BJ (cell line): ENCODE measurements around the gene OBP2A. TPM values are rescaled to one million over a fixed set of nuclear protein-coding genes. Genes with fewer than 3 reads are reported as not detected.

Experiments
- CTCF ChIA-PET: fragments of 350-600 bp; formaldehyde crosslinking; extraction: SDS; loops from one replicate; lab custom pipeline; 2021; ENCODE audit warnings: antibody characterized with exemption, inconsistent platforms; lab: Yijun Ruan, JAX
- POLR2A ChIA-PET: fragments of 300-600 bp; sonication (Branson Sonifier 250); formaldehyde crosslinking; extraction: SDS; loops from one replicate; lab custom pipeline; 2021; ENCODE audit warnings: antibody characterized with exemption; lab: Charles Lee
- DNase-seq: peaks from one replicate; pipeline ENCODE4 v3.0.0-alpha.2; 2011; ENCODE audit warnings: low read depth
- H3K27me3 ChIP-seq: 2 replicates; pipeline ENCODE4 v1.6.0; 2011; ENCODE audit warnings: low read length; ENCODE audit not compliant: control insufficient read depth, insufficient read depth
- H3K36me3 ChIP-seq: 2 replicates; pipeline ENCODE4 v1.5.1; 2011; ENCODE audit warnings: low read length; ENCODE audit not compliant: control insufficient read depth, insufficient read depth
- H3K4me3 ChIP-seq: 2 replicates; pipeline ENCODE4 v1.5.1; 2011; ENCODE audit warnings: low read depth, mild to moderate bottlenecking, control low read depth, low read length
- polyA plus RNA-seq: library from polyadenylated mRNA; depleted of rRNA; stranded (reverse); fragments of >200 nt; gene quantifications from 2 replicates; pipeline ENCODE4 v1.2.3, GENCODE V29; 2011; rRNA removed
- TF ChIP-seq, protein P1 (sequence below): IDR thresholded peaks from 2 replicates; pipeline ENCODE4 v1.5.1; 2011; ENCODE audit warnings: low read depth, mild to moderate bottlenecking, control low read depth, inconsistent platforms, low read length, moderate library complexity; ENCODE audit not compliant: insufficient read depth

OBP2A gene
- polyA plus RNA-seq, 1 experiment: not detected

DNA sequence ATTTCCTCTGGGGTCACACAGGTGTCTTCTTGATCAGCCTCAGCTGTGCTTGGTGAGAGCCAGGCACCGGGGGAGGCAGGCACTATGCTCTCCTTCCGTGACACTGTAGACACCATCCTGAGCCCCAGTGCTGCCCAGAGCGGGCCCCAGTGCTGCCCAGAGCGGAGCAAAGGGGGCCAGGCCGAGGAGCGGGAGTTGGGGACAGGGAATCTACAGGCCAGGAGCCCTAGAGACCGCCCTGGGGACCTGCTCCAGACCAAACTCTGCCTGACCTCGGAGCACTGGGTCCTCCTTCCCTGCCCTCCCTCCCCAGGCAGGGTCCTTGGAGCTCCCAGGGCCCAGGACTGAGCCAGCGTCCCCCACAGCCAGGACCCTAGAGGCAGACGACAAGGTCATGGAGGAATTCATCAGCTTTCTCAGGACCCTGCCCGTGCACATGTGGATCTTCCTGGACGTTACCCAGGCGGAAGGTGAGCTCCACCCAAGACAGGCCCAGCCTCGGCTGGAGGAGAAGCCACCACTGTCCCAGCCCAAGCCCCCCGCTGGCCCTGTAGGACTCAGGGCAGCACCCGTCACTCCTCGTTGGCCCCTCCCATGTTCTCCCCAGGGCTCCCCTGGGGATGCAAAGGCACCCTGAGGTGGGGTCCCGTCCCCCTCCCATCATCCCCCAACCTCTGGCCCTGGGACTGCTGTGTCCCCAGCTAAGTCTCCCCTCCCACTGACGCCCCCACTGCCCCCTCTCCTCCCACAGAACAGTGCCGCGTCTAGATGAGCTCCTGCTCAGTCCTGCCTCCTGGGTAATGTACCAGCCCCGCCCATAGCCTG lies 45.8 kb downstream of the OBP2A start:
- no peak for DNase-seq
- Histone ChIP-seq H3K4me3 (no peak overlapping the region), H3K27me3 (no peaks in the 10 kb centered on the region), H3K36me3 (no peaks in the 10 kb centered on the region)
- TF ChIP-seq, protein P1, sequence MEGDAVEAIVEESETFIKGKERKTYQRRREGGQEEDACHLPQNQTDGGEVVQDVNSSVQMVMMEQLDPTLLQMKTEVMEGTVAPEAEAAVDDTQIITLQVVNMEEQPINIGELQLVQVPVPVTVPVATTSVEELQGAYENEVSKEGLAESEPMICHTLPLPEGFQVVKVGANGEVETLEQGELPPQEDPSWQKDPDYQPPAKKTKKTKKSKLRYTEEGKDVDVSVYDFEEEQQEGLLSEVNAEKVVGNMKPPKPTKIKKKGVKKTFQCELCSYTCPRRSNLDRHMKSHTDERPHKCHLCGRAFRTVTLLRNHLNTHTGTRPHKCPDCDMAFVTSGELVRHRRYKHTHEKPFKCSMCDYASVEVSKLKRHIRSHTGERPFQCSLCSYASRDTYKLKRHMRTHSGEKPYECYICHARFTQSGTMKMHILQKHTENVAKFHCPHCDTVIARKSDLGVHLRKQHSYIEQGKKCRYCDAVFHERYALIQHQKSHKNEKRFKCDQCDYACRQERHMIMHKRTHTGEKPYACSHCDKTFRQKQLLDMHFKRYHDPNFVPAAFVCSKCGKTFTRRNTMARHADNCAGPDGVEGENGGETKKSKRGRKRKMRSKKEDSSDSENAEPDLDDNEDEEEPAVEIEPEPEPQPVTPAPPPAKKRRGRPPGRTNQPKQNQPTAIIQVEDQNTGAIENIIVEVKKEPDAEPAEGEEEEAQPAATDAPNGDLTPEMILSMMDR: no peak
- ChIA-PET POLR2A (no interaction called here), CTCF (interaction anchor here (1.0 to 3.2 kb wide), 2 partner anchors 10 to 103 kb away, joined by 3 to 11 read pairs; no protein-coding TSS in a partner anchor)

DNA sequence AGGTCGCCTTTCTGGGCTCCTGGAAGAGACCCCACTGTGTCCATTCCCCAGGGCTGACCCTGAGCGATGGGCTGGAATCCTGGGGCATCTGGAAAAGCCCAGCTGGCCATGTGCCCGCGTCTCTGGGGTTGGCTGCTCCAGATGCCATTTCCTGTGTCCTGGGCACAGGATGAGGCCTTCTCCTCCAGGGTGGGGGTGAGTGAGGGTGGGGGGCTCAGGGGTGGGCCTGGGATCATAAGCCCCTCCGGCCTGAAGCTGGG lies 46.3 kb downstream of the OBP2A start:
- no peak for DNase-seq
- no peaks in the 10 kb centered on the region for H3K27me3 ChIP-seq
- H3K36me3 ChIP-seq: no peaks in the 10 kb centered on the region
- no peak overlapping the region for H3K4me3 ChIP-seq
- POLR2A ChIA-PET: no interaction called here
- CTCF ChIA-PET: interaction anchor here (1.0 kb wide), 1 partner anchor 102 kb away, joined by 3 read pairs; no protein-coding TSS in a partner anchor
- TF ChIP-seq, protein P1: no peak

DNA sequence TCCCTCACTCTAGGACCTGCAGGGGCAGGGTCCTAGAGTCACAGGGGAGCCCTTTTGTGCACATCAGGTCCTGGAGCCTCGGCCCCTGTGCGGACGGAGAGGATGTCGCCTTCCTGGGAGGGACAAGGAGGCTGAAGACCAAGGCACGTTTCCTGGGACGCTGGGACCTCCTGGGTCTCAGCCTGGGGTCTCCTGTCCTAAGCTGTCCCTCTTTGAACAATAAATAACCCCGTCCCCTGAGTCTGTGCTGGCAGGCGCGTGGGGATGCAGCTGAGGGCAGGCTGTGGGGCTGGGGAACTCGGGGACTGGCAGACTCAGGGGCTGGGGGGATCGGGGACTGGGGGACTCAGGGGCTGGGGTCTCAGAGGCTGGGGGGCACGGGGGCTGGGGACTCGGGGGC lies 46.7 kb downstream of the OBP2A start:
- POLR2A ChIA-PET: no interaction called here
- Histone ChIP-seq H3K36me3 (no peaks in the 10 kb centered on the region), H3K4me3 (no peak overlapping the region), H3K27me3 (no peaks in the 10 kb centered on the region)
- no peak for DNase-seq
- CTCF ChIA-PET: interaction anchor here (1.0 kb wide), 1 partner anchor 102 kb away, joined by 3 read pairs; no protein-coding TSS in a partner anchor
- TF ChIP-seq, protein P1: no peak

- DNase-seq: no peak
- ChIA-PET CTCF (interaction anchor here (0.5 to 1.0 kb wide), 2 partner anchors 10 to 1310 kb away, joined by 3 to 6 read pairs; no protein-coding TSS in a partner anchor), POLR2A (no interaction called here)
- Histone ChIP-seq H3K27me3 (no peaks in the 10 kb centered on the region), H3K4me3 (no peak overlapping the region), H3K36me3 (no peaks in the 10 kb centered on the region)
- TF ChIP-seq, protein P1: no peak
These were observed 50.3 kb downstream of the OBP2A start for GRCh38 chr9:135596211-135596610.

Other genes with a start within 250 kb of the OBP2A start
- 4.4 and 6.0 TPM in 2 replicates for gene PPP1R26, start 66.3 kb upstream of the OBP2A start, polyA plus RNA-seq
- gene MRPS2, start 45.4 kb upstream of the OBP2A start, polyA plus RNA-seq: 54.6 and 102 TPM in 2 replicates
- gene LCN1, start 24.7 kb upstream of the OBP2A start, polyA plus RNA-seq: not detected in 2 replicates
- not detected in 2 replicates for gene PAEP, start 15.6 kb downstream of the OBP2A start, polyA plus RNA-seq
- not detected in 2 replicates for gene GLT6D1, start 93.4 kb downstream of the OBP2A start, polyA plus RNA-seq
- gene LCN9, start 117.2 kb downstream of the OBP2A start, polyA plus RNA-seq: not detected in 2 replicates
- not detected in 2 replicates for gene SOHLH1, start 153.4 kb downstream of the OBP2A start, polyA plus RNA-seq
- gene KCNT1, start 156.1 kb downstream of the OBP2A start, polyA plus RNA-seq: not detected in 2 replicates